ENCODE measurements around the gene PLVAP. TPM values are rescaled to one million over a fixed set of nuclear protein-coding genes. Genes with fewer than 3 reads are reported as not detected.

The PLVAP gene
- total RNA-seq, 4 donors from 2014 or later, result 37.4 to 155 (median 117) TPM

DNA sequence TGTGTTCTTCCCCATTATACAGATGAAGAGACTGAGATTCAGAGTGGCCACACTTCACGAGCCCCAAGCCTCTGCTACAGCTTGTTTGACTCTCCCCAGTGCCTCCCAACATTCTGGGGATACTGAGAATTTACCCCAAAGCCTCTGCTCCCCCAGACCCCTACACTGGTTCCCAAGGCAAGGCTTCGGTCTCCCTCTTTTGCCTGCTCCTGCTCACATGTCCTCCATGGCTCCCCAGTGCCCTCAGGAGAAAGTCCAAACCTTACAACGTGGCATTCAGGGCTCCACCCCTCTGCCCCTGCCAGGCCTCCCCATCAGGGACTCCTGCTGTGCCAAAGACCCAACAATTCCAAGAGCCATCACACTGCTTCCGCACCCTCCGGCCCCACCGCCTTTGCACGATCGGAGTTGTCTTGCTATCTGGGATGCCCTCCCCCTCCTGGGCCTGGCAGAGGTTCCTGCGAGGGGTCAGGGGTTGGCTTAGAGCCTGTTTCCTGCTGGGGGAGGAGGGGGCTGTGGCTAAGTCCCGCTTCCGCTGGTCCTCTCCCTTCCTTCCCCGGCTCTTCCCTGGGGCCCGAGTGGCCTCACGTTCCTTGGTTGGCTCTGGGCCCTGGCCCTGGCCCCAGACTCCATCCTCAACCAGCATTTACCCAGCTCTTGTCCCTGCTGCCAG lies 24.4 kb downstream of the PLVAP start:
- no peaks in the 10 kb centered on the region for H3K9me3 ChIP-seq
- H3K4me1 ChIP-seq, result peaks cover 20 to 35% (median 29%) of the 10 kb centered on the region in 4 donors
- TF ChIP-seq, protein P1, sequence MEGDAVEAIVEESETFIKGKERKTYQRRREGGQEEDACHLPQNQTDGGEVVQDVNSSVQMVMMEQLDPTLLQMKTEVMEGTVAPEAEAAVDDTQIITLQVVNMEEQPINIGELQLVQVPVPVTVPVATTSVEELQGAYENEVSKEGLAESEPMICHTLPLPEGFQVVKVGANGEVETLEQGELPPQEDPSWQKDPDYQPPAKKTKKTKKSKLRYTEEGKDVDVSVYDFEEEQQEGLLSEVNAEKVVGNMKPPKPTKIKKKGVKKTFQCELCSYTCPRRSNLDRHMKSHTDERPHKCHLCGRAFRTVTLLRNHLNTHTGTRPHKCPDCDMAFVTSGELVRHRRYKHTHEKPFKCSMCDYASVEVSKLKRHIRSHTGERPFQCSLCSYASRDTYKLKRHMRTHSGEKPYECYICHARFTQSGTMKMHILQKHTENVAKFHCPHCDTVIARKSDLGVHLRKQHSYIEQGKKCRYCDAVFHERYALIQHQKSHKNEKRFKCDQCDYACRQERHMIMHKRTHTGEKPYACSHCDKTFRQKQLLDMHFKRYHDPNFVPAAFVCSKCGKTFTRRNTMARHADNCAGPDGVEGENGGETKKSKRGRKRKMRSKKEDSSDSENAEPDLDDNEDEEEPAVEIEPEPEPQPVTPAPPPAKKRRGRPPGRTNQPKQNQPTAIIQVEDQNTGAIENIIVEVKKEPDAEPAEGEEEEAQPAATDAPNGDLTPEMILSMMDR (IDR thresholded peaks at IDR 0.05), result no peak
- TF ChIP-seq POLR2A (IDR thresholded peaks at IDR 0.05; ENCODE audit: low read depth) (no peak), POLR2AphosphoS5 (IDR thresholded peaks at IDR 0.05) (no peak), EP300 (IDR thresholded peaks at IDR 0.05) (no peak)
- no peak overlapping the region for H3K27ac ChIP-seq (replicated peaks in 1 of 4)
- H3K27me3 ChIP-seq, result peaks cover 0 to 47% (median 0%) of the 10 kb centered on the region in 4 donors
- no peaks in the 10 kb centered on the region for H3K36me3 ChIP-seq
- no peak overlapping the region for H3K4me3 ChIP-seq
- intact Hi-C loops (cut with DNase I), result no loop called here
- no peak for DNase-seq (ENCODE audit: extremely low spot score)
- WGBS, result 49% methylated on average over 14 of the region's 14 CpGs

DNA sequence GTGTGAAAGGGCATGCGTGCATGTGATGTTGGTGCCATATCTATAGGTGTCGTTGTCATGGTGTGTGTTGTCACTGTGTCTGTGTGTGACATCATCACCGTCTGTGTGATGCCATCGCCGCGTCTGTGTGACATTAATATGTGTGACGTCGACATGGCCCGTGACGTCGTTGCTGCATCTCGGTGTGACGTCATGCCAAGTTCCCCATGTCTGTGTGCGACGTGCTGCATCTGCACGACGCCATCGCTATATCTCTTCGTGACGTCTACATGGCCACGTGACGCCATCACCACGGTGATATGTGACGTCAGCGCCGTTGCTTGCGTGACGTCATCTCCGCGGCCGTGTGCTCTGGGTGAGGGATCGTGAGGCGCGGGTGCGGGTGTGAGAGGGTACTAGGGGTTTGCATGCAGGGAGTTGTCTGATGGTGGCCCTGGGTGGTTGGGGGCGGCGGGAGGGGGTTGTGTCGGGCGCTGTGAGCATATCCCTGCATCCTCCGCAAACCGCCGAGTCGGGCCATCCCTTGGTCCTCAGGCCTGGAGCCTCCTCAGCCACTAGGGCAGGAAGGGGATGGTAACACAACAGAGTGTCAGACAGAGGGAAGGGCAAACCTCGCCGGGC lies 25.2 kb downstream of the PLVAP start:
- no peak for TF ChIP-seq POLR2AphosphoS5 (IDR thresholded peaks at IDR 0.05)
- no peak for TF ChIP-seq EP300 (IDR thresholded peaks at IDR 0.05)
- TF ChIP-seq, protein P1 (IDR thresholded peaks at IDR 0.05), result no peak
- no peak for TF ChIP-seq POLR2A (IDR thresholded peaks at IDR 0.05; ENCODE audit: low read depth)
- peaks cover 29 to 40% (median 35%) of the 10 kb centered on the region in 4 donors for H3K4me1 ChIP-seq
- H3K36me3 ChIP-seq, result no peaks in the 10 kb centered on the region
- H3K27me3 ChIP-seq, result peaks cover 0 to 47% (median 0%) of the 10 kb centered on the region in 4 donors
- no peaks in the 10 kb centered on the region for H3K9me3 ChIP-seq
- intact Hi-C loops (cut with DNase I), result no loop called here
- no peak overlapping the region for H3K27ac ChIP-seq (replicated peaks in 1 of 4)
- no peak overlapping the region for H3K4me3 ChIP-seq
- no peak for DNase-seq (ENCODE audit: extremely low spot score)
- WGBS, result 91% methylated on average over 45 of the region's 45 CpGs

DNA sequence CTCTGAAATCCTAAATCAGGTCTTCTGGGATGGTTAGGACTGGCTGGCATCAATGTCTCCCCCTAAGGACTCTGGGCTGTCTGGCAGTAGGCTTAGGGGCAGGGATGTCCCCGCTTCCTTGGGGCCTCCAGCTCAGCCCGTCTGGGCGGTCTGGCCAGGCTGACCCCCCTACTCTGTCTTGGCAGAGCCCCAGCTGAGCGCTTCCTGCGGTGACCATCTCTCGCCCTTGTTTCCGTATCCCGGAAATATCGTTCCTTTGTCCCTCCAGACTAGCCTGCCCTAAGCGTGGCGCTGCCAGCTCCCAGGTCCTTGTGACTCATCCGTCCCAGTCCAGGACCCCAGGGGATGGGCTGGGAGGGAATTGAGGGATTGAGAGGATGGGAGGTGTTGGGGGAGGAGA lies 28.4 kb downstream of the PLVAP start:
- intact Hi-C loops (cut with DNase I), result loop anchor here (5.0 kb wide), 1 partner anchor 119 kb away; no protein-coding TSS in a partner anchor
- WGBS, result 20% methylated on average over 1 of the region's 12 CpGs
- H3K36me3 ChIP-seq, result no peaks in the 10 kb centered on the region
- DNase-seq (ENCODE audit: extremely low spot score), result no peak
- peaks cover 36 to 49% (median 44%) of the 10 kb centered on the region in 4 donors for H3K4me1 ChIP-seq
- H3K27me3 ChIP-seq, result peaks cover 0 to 47% (median 0%) of the 10 kb centered on the region in 4 donors
- H3K4me3 ChIP-seq, result no peak overlapping the region
- peak overlapping the region; percentile 31 to 69 (median 50) for H3K27ac ChIP-seq (replicated peaks in 1 of 4)
- no peaks in the 10 kb centered on the region for H3K9me3 ChIP-seq
- no peak for TF ChIP-seq POLR2A (IDR thresholded peaks at IDR 0.05; ENCODE audit: low read depth)
- TF ChIP-seq POLR2AphosphoS5 (IDR thresholded peaks at IDR 0.05), result peak; percentile 49 to 50

DNA sequence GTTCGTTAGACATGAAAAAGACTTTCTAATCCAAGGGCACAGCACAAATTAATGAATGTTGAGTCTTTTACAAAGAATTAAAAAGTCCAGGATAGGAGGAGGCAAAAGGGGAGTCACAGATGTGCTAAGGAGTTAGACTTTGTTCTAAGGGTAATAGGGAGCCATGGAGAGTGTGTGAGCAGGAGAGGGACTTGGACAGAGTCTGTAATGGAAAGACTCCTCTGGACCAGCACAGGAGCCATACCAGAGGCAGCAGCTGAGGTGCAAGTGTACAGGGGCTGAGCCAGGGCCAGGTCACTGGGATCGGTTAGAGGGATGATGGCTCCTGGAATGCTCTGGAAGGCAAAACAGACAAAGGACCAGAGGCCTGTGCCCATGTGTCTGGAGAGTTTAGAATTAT lies 29.3 kb downstream of the PLVAP start:
- no peaks in the 10 kb centered on the region for H3K9me3 ChIP-seq
- peaks cover 0 to 39% (median 0%) of the 10 kb centered on the region in 4 donors for H3K27me3 ChIP-seq
- intact Hi-C loops (cut with DNase I), result loop anchor here (2.0 to 5.0 kb wide), 2 partner anchors 39 to 119 kb away; no protein-coding TSS in a partner anchor
- WGBS, result 65% methylated on average over 2 of the region's 2 CpGs
- DNase-seq (ENCODE audit: extremely low spot score), result no peak
- H3K27ac ChIP-seq (replicated peaks in 1 of 4), result peak overlapping the region; percentile 38 to 69 (median 50)
- H3K4me3 ChIP-seq, result no peak overlapping the region
- H3K36me3 ChIP-seq, result no peaks in the 10 kb centered on the region
- peaks cover 31 to 47% (median 40%) of the 10 kb centered on the region in 4 donors for H3K4me1 ChIP-seq
- TF ChIP-seq POLR2A (IDR thresholded peaks at IDR 0.05; ENCODE audit: low read depth) (no peak), POLR2AphosphoS5 (IDR thresholded peaks at IDR 0.05) (no peak), EP300 (IDR thresholded peaks at IDR 0.05) (no peak)
- TF ChIP-seq, protein P1 (IDR thresholded peaks at IDR 0.05), result no peak

DNA sequence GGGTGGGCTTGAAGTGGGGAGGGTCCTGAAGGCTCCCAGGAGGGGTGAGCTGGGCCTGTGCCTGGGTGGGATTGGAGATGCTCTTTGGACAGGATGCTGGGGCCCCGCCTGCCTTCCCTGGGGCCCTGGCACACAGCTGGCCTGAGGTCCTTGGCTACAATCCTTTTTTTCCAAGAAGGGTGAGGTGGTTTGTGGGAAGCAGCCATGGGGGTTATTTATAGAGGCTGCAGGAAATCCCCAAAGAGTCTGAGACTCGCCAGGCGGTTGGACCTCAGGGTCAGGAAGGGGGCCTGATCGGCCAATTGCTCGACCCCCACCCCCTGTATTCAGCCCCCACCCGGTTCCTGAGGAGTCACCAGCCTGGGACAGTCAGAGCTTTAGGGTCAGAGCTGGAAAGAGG lies 29.8 kb downstream of the PLVAP start:
- TF ChIP-seq EP300 (IDR thresholded peaks at IDR 0.05) (no peak), POLR2A (IDR thresholded peaks at IDR 0.05; ENCODE audit: low read depth) (no peak), POLR2AphosphoS5 (IDR thresholded peaks at IDR 0.05) (no peak)
- TF ChIP-seq, protein P1 (IDR thresholded peaks at IDR 0.05), result no peak
- peaks cover 28 to 44% (median 37%) of the 10 kb centered on the region in 4 donors for H3K4me1 ChIP-seq
- intact Hi-C loops (cut with DNase I), result loop anchor here (2.0 to 5.0 kb wide), 2 partner anchors 39 to 120 kb away; no protein-coding TSS in a partner anchor
- 23% methylated on average over 6 of the region's 6 CpGs for WGBS
- H3K27ac ChIP-seq (replicated peaks in 1 of 4), result peak overlapping the region; percentile 38 to 69 (median 50)
- H3K36me3 ChIP-seq, result peaks cover 0 to 3% (median under 1%) of the 10 kb centered on the region in 4 donors
- peaks cover 0 to 34% (median 0%) of the 10 kb centered on the region in 4 donors for H3K27me3 ChIP-seq
- DNase-seq (ENCODE audit: extremely low spot score), result no peak
- no peaks in the 10 kb centered on the region for H3K9me3 ChIP-seq
- H3K4me3 ChIP-seq, result no peak overlapping the region
